AG04450 (cell line): ENCODE results near the gene RGL1. TPM values are rescaled to one million over a fixed set of nuclear protein-coding genes. Genes with fewer than 3 reads are reported as not detected.

ENCODE experiments used
- CTCF ChIA-PET: fragments of 300-600, 350-600 bp; formaldehyde crosslinking; extraction: SDS; loops from one replicate; lab custom pipeline; 2022; ENCODE audit warnings: antibody characterized with exemption, inconsistent platforms; lab: Charles Lee
- POLR2A ChIA-PET: fragments of 350-600 bp; formaldehyde crosslinking; extraction: SDS; loops from one replicate; lab custom pipeline; 2021; ENCODE audit warnings: antibody characterized with exemption, inconsistent platforms; lab: Yijun Ruan, JAX
- DNase-seq: peaks from one replicate; pipeline ENCODE4 v3.0.0-alpha.2; 2011; ENCODE audit warnings: low read depth, low spot score
- H3K27ac ChIP-seq: one replicate; pipeline ENCODE4 v1.5.1; 2012; ENCODE audit warnings: low read depth, low read length, control low read depth
- H3K27me3 ChIP-seq: one replicate; pipeline ENCODE4 v1.6.0; 2012; ENCODE audit warnings: low read length; ENCODE audit not compliant: control insufficient read depth, insufficient read depth
- H3K4me3 ChIP-seq: 2 replicates; pipeline ENCODE4 v1.5.1; 2011; ENCODE audit warnings: mild to moderate bottlenecking, low read depth, low read length, control low read depth
- H3K9me3 ChIP-seq: 2 replicates; pipeline ENCODE4 v1.5.1; 2012; ENCODE audit warnings: low read length; ENCODE audit not compliant: control insufficient read depth, insufficient read depth
- CTCF ChIP-seq: IDR thresholded peaks from 2 replicates; pipeline ENCODE4 v1.5.1; 2011; ENCODE audit warnings: low read depth, low read length, control low read depth, inconsistent platforms
- polyA plus RNA-seq: library from polyadenylated mRNA; depleted of rRNA; stranded (reverse); fragments of >200 nt; gene quantifications from 2 replicates; pipeline ENCODE4 v1.2.3, GENCODE V29; 2011

RGL1 gene
- polyA plus RNA-seq, 1 experiment: 11.1 TPM

GRCh38 chr1:183966487-183966886, 161.6 kb downstream of the RGL1 start:
- no peaks in the 10 kb centered on the region for H3K9me3 ChIP-seq
- H3K27me3 ChIP-seq: no peaks in the 10 kb centered on the region
- no peak overlapping the region for H3K27ac ChIP-seq
- no peak for TF ChIP-seq CTCF
- POLR2A ChIA-PET: no interaction called here
- H3K4me3 ChIP-seq: no peak overlapping the region
- CTCF ChIA-PET: no interaction called here
- no peak for DNase-seq

- POLR2A ChIA-PET: no interaction called here
- CTCF ChIA-PET: interaction anchor here (1.2 kb wide), 1 partner anchor 12 kb away, joined by 3 read pairs; no protein-coding TSS in a partner anchor
- no peak overlapping the region for H3K4me3 ChIP-seq
- no peak overlapping the region for H3K27ac ChIP-seq
- no peak for TF ChIP-seq CTCF
- DNase-seq: no peak
- no peaks in the 10 kb centered on the region for H3K9me3 ChIP-seq
- no peaks in the 10 kb centered on the region for H3K27me3 ChIP-seq
Measured at GRCh38 chr1:183967914-183968313, 163.0 kb downstream of the RGL1 start.

- POLR2A ChIA-PET: no interaction called here
- no peak for TF ChIP-seq CTCF
- CTCF ChIA-PET: no interaction called here
- no peak for DNase-seq
- no peak overlapping the region for H3K27ac ChIP-seq
- H3K4me3 ChIP-seq: no peak overlapping the region
- H3K9me3 ChIP-seq: no peaks in the 10 kb centered on the region
- no peaks in the 10 kb centered on the region for H3K27me3 ChIP-seq
Measured at GRCh38 chr1:183968386-183968785, 163.5 kb downstream of the RGL1 start.

- DNase-seq: no peak
- ChIA-PET CTCF (no interaction called here), POLR2A (no interaction called here)
- Histone ChIP-seq H3K27me3 (no peaks in the 10 kb centered on the region), H3K9me3 (no peaks in the 10 kb centered on the region), H3K4me3 (no peak overlapping the region), H3K27ac (no peak overlapping the region)
- no peak for TF ChIP-seq CTCF
Measured at GRCh38 chr1:183970516-183971300, 165.8 kb downstream of the RGL1 start.

GRCh38 chr1:183975651-183976050, 170.7 kb downstream of the RGL1 start:
- ChIA-PET POLR2A (no interaction called here), CTCF (no interaction called here)
- DNase-seq: no peak
- no peak overlapping the region for H3K27ac ChIP-seq
- TF ChIP-seq CTCF: no peak
- H3K9me3 ChIP-seq: no peaks in the 10 kb centered on the region
- no peaks in the 10 kb centered on the region for H3K27me3 ChIP-seq
- no peak overlapping the region for H3K4me3 ChIP-seq
